HG03045 (cell line): ENCODE measurements around the gene SLC33A1.
"Not testable (repeated sequence)": the region's sequence is repeated elsewhere in the genome, so short reads cannot be mapped to it uniquely, and the experiment has no call there.

Experiments
- ATAC-seq: cut with Tn5 transposase; IDR thresholded peaks from one replicate; pipeline ENCODE4 v1.9.1; 2021; ENCODE audit warnings: mild to moderate bottlenecking, moderate library complexity; ENCODE audit not compliant: unreplicated experiment

Gene SLC33A1

DNA sequence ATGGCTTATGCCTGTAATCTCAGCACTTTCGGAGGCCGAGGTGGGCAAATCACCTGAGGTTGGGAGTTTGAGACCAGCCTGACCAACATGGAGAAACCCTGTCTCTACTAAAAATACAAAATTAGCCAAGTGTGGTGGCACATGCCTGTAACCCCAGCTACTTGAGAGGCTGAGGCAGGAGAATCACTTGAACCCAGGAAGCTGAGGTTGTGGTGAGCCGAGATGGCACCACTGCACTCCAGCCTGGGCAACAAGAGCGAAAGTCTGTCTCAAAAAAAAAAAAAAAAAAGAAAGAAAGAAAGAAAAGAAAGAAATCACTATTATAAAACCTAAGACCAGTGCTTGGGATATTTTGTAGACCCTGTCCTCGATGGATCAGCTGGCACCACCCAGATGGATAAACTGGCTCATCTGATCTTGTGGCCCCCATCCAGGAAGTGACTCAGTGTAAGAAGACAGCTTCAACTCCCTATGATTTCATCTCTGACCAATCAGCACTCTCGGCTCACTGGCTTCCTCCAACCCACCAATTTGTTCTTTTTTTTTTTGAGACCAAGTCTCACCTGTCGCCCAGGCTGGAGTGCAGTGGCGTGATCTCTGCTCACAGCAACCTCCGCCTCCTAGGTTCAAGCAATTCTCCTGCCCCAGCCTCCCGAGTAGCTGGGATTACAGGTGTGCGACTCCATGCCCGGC is 8.2 kb upstream of the SLC33A1 start:
- ATAC-seq: not testable (repeated sequence)

DNA sequence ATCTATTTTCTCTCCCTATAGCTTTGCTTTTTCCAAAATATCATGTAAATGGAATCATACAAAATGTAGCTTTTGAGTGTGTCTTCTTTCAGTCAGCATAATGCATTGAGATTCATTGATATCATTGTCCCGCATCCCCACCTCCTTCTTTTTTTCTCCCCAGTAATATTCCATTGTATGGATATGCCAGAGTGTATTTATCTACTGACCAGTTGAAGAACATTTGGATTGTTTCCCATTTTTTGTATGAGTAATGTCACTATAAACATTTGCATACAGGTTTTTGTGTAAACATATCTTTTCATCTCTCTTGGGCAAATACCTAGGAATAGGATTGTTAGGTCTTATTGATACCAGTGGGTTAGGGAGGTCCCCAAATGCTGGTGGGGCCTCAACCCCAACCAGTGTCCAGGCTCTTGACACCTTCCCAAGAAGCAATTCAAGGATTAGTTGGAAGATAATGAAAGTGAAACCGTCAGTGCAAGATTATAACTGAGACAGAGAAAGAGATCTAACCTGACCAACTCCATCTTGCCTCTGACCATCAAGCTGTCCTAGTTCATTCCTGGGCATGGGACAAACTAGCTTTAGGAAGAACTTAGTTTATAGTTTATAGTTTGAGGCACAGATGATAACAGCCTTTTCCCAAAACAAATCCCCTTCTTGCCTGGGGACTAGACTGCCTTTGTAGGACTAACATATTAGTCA is 7.4 kb upstream of the SLC33A1 start:
- no peak for ATAC-seq

DNA sequence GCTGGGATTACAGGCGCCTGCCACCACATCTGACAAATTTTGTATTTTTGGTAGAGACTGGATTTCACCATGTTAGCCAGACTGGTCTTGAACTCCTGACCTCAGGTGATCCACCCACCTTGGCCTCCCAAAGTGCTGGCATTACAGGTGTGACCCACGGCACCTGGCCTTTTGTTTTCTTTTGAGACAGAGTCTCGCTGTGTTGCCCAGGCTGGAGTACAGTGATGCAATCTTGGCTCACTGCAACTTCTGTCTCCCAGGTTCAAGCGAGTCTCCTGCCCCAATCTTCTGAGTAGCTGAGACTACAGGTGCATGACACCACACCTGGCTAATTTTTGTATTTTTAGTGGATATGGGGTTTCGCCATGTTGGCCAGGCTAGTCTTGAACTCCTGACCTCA is 6.2 kb upstream of the SLC33A1 start:
- ATAC-seq: not testable (repeated sequence)

DNA sequence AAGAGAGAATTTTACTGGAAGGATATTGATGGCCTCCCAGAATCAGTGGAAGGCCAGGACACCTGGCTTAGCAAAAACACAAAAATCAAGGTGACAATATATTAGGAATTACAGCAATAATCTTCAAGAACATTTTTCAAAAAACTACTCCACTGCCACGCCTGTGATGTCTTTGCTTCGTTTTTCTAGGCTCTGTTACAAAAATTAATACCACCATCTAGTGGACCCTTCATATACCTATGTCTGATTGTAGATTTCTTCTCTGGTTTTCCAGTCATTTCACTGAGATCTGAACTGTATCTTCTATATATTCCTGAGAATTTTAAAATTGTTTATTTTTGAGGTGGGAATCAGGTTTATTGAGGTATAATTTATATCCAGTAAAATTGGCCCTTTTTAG is 5.6 kb upstream of the SLC33A1 start:
- ATAC-seq: no peak

DNA sequence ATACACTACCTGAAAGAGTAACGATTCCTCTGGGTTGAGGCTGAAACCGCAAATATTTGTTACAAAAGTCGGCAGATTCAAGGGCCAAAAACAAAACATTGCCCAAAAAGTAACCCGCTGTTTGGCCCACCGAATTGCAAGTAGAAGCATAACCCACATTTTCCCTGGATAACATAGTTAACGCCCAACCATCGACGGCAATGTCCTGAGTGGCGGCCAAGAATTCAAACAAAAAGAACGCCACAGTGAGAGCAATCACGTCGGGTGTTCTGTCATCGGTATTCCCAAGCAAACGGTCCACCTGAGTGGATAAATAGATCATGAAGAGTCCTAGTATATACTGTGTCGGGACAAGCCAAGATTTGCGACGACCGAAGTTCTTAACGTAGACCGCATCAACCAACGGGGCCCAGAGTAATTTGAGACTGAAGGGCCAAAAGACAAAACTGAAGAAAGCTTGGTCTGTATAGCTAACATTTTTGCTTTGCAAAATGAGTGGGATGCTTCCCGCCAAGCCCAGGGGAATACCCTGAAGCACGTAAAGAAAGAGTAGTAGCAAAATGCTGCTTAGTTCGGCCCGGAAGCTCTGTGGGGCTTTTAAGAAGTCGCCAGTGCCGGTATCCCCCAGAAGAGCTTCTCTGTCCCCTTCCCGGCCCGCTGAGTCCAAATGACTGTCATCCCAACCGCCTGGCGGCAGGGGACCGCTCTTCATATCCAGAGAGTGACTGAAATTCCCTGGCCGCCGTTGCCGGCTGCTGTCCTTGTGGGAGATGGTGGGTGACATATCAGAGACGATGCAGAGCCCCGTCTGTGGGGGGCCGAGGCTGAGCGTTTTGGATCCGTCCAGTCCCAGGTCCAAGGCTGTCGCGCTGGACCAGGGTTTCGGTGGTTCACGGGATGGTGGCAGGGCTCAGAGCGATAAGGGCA is 750 bp downstream of the SLC33A1 start:
- ATAC-seq: peak; percentile 7

- ATAC-seq: no peak
Measured at GRCh38 chr3:155852341-155852740, 1.9 kb downstream of the SLC33A1 start.

DNA sequence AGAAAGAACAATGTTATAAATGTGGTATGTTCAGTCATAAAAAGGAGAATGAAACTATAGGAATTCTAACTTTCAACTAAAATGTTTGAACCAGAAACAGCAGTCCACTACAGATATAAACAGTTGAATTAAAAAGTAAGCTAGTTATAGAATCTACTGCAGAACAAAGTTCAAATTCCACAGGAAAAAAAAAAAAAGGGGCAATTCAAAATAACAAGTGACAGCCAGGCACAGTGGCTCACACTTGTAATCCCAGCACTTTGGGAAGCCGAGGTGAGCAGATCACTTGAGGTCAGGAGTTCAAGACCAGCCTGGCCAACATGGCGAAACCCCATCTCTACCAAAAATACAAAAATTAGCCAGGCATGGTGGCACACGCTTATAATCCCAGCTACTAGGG is 4.8 kb downstream of the SLC33A1 start:
- not testable (repeated sequence) for ATAC-seq

GRCh38 chr3:155847993-155848392 is 6.2 kb downstream of the SLC33A1 start:
- no peak for ATAC-seq

DNA sequence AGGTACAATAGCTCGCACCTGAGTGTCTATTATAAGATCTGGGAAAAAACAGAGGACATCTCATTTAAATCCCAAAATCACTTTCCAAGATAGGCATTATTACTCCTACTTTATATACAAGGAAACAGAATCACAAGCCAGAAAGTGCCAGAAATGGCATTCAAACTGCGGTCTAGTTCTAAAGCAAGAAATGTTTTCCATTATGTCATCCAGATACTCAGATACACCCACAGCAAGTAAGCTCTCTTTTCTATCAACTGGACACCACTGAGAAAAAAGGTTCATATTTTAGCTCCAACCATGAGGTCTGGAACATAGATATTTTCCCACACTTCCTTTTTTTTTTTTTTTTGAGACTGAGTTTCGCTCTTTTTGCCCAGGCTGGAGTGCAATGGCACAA is 8.1 kb downstream of the SLC33A1 start:
- no peak for ATAC-seq

- ATAC-seq: no peak
Measured at GRCh38 chr3:155843569-155843968, 10.7 kb downstream of the SLC33A1 start.

DNA sequence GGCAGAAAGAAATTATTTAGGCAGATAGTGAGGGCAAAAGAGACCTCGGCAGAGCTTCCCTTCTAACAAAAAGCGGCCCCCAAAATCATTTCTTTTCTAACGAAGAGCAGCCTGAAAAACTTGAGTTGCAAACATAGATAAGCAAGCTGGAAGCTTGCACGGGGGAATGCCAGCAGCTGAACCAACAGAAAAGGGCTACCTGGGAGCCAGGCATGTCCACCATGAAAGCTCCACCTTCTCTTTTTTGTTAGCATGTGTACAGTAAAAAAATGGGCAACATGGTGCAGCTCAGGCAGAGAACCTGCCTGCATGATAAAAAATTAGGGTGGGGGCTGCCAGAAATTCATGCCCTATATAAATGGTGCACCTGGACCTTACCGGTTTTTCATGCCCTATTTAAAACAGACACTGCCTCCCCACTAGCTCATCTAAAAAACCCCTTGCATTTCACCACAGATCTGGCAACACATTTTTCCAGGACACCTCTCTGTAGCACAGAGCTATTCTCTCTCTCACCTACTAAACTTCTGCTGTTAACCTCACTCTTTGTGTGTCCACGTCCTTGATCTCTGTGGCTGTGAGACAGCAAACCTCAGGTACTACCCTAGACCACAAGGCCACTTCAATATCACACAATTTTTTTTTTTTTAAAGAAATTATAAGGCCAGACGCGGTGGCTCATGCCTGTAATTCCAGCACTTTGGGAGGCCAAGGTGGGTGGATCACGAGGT is 18.7 kb downstream of the SLC33A1 start:
- ATAC-seq: no peak

GRCh38 chr3:155828490-155829098 is 25.6 kb downstream of the SLC33A1 start:
- not testable (repeated sequence) for ATAC-seq

GRCh38 chr3:155815030-155815545 is 39.1 kb downstream of the SLC33A1 start:
- no peak for ATAC-seq

GRCh38 chr3:155813224-155813623 is 41.0 kb downstream of the SLC33A1 start:
- ATAC-seq: not testable (repeated sequence)

GRCh38 chr3:155809181-155809580 is 45.0 kb downstream of the SLC33A1 start:
- ATAC-seq: no peak

DNA sequence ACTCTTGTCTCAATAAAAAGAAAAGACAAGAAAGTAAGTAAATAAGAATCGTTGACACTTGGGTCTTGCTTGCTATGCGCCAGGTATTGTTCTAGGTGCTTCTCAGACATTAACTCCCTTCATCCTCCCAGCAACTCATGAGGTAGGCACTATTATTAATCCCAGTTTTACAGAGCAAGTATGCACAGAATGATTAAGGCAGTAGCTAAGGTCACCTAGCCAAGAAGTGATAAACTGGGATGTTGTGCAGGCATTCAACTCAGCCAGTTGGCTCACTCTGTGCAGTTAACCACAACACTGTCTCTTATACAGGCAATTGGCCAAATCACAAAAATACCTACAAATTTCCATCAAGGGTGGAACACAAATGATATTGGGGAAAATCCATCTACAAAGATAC is 46.4 kb downstream of the SLC33A1 start:
- ATAC-seq: no peak

DNA sequence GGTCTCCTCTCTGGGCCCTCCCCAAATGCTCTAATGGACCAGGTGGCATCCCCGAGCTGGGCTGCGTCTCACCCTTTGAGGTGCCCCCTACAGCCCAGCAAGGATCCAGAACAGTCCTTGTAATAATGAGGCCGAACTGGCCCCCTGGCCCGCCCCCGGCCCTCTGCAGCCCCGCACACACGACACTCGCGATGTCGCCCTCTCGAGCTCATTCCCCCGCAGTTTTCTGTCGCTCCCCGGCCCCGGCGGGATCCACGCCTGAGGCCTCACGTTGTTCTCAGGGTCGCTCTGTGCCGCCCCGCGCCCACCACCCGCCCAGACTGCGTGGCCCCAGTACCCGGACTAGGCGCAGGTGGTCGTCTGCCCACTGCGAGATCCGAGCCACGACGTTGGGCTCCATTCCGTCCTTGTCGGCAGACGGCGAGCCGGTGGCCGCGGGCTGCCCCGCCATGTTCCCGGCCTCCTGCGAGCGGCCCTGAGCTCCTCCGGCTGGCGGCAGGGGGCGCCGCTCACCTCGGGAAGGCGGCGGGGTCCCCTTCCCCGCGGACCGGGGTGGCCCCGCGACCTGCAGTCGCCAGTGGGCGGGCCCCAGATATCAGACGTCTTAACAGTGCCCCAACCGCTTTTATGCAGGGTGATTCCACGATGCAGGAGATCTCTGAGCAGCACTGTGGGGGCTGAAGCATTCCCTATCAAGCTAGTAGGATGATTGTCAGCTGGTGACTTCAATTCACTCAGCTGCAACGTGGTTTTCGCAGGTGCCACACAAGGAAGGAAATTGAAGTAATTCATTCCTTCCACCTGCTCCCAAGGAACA is 48.2 kb downstream of the SLC33A1 start, which contains the start of gene C3orf33:
Gene C3orf33 (minus strand): TSS at position 477 of the 817 bp plus-strand sequence. CDS start 26 bp downstream, at position 451.
- peak; percentile 98 for ATAC-seq

DNA sequence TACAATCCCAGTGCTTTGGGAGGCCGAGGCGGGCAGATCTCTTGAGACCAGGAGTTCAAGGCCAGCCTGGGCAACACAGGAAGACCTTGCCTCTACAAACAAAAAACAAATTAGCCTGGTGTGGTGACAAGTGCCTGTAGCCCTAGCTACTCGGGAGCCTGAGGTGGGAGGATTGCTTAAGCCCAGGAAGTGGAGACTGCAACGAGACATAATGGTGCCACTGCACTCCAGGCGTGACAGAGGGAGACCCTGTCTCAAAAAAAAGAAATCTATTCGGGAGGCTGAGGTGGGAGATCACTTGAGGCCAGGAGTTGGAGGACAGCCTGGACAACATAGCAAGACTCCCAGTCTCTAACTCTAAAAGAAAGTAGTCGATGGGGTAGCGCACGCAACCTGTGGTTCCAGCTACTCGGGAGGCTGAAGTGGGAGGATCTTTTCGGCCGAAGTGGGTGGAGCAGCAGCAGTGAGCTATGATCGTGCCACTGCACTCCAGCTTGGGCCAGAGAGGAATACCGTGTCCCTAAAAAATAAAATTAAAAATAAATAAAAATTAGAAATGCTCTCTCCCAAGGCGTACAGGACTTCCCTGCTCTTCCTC is 48.9 kb downstream of the SLC33A1 start:
- ATAC-seq: peak; percentile 54

DNA sequence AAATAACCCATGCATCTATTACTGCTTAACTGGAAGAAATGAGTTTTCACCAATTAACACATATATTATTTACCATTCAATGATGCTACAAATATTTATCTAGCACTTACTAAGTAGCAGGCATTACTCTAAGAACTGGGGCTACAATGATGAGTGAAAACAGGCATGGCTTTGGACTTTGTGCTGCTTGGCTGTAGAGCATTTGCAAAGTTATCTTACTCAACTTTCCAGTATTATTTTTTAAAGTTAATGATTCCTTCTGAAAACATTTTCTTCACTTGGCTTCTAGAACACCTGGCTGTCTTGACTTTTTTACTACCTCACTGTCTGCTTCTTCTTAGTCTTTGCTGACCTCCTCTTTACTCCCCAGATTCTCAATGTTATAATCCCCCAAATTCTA is 49.9 kb downstream of the SLC33A1 start:
- no peak for ATAC-seq
